Stomach smooth muscle (tissue), 2 donors: ENCODE measurements around the gene NFE2.

Experiments used
- H3K27ac ChIP-seq: one replicate; pipeline ENCODE4 v1.7.0; 2013; ENCODE audit warnings: mild to moderate bottlenecking, low read length, inconsistent platforms
- H3K27me3 ChIP-seq, 2 donors: one replicate each; pipeline ENCODE4 v1.7.0; 2013; ENCODE audit warnings: low read length in 2 of 2; ENCODE audit not compliant: insufficient read depth in 2 of 2, control insufficient read depth in 1 of 2
- H3K36me3 ChIP-seq, 2 donors: one replicate each; pipeline ENCODE4 v1.7.0; 2013; ENCODE audit warnings: low read length in 2 of 2; ENCODE audit not compliant: control insufficient read depth in 2 of 2, insufficient read depth in 2 of 2
- H3K4me1 ChIP-seq: one replicate; pipeline ENCODE4 v1.7.0; 2013; ENCODE audit warnings: low read length; ENCODE audit not compliant: control insufficient read depth, insufficient read depth
- H3K4me3 ChIP-seq, 2 donors: one replicate each; pipeline ENCODE4 v1.7.0; 2013; ENCODE audit warnings: low read length in 2 of 2
- H3K9ac ChIP-seq, 2 donors: one replicate each; pipeline ENCODE4 v1.7.0; 2013; ENCODE audit warnings: low read length in 2 of 2, mild to moderate bottlenecking in 1 of 2
- H3K9me3 ChIP-seq, 2 donors: one replicate each; pipeline ENCODE4 v1.7.0; 2013; ENCODE audit warnings: low read length in 2 of 2; ENCODE audit not compliant: control insufficient read depth in 2 of 2
- donor health status: healthy.
- donor health status: Pancreatic carcinoma.

NFE2 gene

GRCh38 chr12:54300732-54301427, at the start of gene NFE2:
Gene NFE2 (minus strand): TSS chr12:54301015. CDS start chr12:54295248, 5,767 bp downstream.
- Histone ChIP-seq H3K4me1 (peaks cover 3% of the 10 kb centered on the region), H3K9me3 (no peaks in the 10 kb centered on the region), H3K4me3 (peak within 1 kb of the TSS in 1 of 2 donors; percentile 49), H3K9ac (no peak within 1 kb of the TSS), H3K27ac (no peak within 1 kb of the TSS), H3K36me3 (no peaks in the 10 kb centered on the region), H3K27me3 (peaks cover 28% of the 10 kb centered on the region in 2 donors)

DNA sequence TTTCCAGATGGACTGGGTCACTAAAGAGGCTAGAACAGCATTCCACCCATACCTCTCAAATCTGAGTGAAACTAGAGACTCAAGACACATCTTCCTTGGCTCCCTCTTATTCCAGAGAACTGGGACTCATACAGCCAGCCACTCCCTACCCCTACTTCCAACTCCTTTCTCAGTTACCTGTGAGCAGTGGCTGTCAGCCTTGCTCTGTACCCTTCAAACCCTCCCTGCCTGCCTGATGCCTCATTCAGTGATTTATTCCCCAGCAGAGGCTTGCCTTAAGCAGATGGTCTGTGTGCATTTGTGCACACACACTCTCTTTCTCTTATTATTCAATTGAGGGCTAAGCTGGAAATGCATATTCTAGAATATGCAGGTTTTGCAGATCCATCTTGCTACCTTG, 48.9 kb upstream of the NFE2 start:
- no peak overlapping the region for H3K27ac ChIP-seq

GRCh38 chr12:54349036-54349435, 48.2 kb upstream of the NFE2 start:
- Histone ChIP-seq H3K9ac (no peak overlapping the region), H3K4me1 (peaks cover 22% of the 10 kb centered on the region), H3K27me3 (no peaks in the 10 kb centered on the region), H3K4me3 (no peak overlapping the region), H3K36me3 (peaks cover 37 to 51% of the 10 kb centered on the region in 2 donors), H3K27ac (no peak overlapping the region), H3K9me3 (no peaks in the 10 kb centered on the region)

More for the DNA sequence above, 48.9 kb upstream of the NFE2 start:
- peaks cover 37 to 51% of the 10 kb centered on the region in 2 donors for H3K36me3 ChIP-seq
- no peak overlapping the region for H3K9ac ChIP-seq
- H3K9me3 ChIP-seq = no peaks in the 10 kb centered on the region
- H3K4me3 ChIP-seq = no peak overlapping the region
- H3K4me1 ChIP-seq = peaks cover 22% of the 10 kb centered on the region
- H3K27me3 ChIP-seq = no peaks in the 10 kb centered on the region

DNA sequence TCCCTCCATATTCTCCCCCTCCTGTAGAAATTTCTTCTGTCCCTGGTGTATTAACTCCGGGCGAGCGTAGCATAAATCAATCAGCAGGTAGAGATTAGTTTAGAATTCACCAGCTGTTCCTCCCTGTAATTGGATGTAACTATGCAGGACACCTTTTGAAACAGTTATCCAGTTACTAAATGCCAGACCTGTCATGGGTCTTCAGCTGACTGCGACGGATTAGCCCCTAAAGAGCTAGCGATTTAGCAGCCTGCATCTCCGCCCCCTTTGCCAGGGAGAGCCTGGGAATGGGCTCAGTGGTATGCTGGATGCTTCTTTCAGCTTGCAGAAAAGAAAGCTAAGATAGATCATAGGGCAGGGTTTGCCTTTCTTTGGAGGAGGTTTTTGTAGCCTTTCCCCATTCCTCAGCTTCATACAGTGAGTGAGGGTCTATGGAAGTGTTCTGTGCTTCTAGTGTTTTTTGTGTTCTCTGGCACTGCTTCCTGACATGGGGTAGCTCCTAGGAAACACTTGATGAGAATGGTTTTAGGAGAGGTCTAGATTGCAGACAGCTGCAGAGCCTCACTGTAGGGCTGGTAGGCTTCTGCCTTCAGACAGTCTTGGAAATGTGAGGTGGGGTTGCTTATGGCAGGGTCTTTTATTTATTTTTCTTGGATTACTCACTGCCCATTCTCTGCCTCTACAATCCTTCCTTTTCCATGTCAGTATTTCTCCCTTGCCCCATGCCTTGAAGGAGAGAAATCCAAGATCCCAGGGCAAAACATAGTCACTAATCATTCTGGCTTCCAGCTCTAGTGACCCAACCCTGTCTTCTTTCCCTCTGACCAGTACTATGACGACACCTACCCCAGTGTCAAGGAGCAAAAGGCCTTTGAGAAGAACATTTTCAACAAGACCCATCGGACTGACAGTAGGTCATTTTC, 40.8 kb upstream of the NFE2 start:
- peaks cover 30 to 40% of the 10 kb centered on the region in 2 donors for H3K36me3 ChIP-seq
- H3K27ac ChIP-seq = no peak overlapping the region

DNA sequence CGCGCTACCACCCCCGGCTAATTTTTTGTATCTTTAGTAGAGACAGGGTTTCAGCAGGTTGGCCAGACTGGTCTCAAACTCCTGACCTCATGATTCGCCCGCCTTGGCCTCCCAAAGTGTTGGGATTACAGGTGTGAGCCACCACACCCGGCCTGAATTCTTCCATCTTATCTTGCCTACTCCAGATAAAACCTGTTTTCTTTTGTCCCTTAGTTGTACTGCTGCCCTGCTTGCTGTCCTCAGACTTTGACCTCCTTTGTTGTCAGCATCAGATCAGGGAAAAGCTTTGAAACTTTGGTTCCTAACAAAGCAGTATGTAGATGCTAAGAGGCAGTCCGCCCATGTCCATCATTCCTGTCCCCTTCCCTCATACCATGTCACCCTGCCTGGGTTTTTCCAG, 40.0 kb upstream of the NFE2 start:
- H3K4me1 ChIP-seq = peaks cover 21% of the 10 kb centered on the region
- H3K9ac ChIP-seq = no peak overlapping the region
- no peak overlapping the region for H3K27ac ChIP-seq
- no peaks in the 10 kb centered on the region for H3K27me3 ChIP-seq
- no peaks in the 10 kb centered on the region for H3K9me3 ChIP-seq
- H3K4me3 ChIP-seq = no peak overlapping the region
- peaks cover 30 to 35% of the 10 kb centered on the region in 2 donors for H3K36me3 ChIP-seq

More for the DNA sequence above, 40.8 kb upstream of the NFE2 start:
- Histone ChIP-seq H3K4me3 (no peak overlapping the region), H3K4me1 (peaks cover 21% of the 10 kb centered on the region), H3K27me3 (no peaks in the 10 kb centered on the region), H3K9me3 (no peaks in the 10 kb centered on the region), H3K9ac (no peak overlapping the region)

DNA sequence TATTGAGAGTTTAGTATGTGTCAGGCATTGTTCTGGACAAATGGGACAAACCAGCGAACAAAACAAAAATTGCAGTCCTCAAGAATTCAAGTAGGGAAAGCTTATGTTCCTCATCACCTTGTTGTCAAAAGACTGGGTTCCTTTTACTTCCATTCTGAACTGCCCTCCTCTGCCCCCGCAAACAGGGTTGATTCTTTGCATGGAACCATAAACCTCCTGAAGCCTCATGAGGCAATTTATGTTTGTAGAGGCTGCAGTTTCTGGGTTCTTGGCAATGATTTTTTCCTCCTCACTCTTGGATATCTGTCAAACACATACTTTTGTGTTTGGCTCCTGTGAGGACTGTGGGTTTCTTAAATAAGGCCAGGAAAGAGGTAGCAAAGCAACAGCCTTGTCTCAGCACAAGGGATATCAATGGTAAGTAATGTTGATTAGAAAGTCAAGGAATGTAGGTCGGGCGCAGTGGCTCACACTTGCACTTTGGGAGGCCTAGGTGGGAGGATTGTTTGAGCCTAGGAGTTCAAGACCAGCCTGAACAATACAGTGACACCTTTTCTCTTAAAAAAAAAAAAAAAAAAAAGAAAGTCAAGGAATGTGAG, 38.0 kb upstream of the NFE2 start:
- peaks cover 21% of the 10 kb centered on the region for H3K4me1 ChIP-seq
- H3K27me3 ChIP-seq = no peaks in the 10 kb centered on the region
- H3K4me3 ChIP-seq = peak overlapping the region in 1 of 2 donors; percentile 37
- H3K9me3 ChIP-seq = no peaks in the 10 kb centered on the region
- H3K9ac ChIP-seq = no peak overlapping the region
- peaks cover 21 to 26% of the 10 kb centered on the region in 2 donors for H3K36me3 ChIP-seq
- no peak overlapping the region for H3K27ac ChIP-seq

GRCh38 chr12:54337854-54338650, 37.2 kb upstream of the NFE2 start:
- H3K36me3 ChIP-seq = peaks cover 14 to 19% of the 10 kb centered on the region in 2 donors
- H3K27ac ChIP-seq = peak overlapping the region; percentile 61
- no peaks in the 10 kb centered on the region for H3K27me3 ChIP-seq
- peak overlapping the region in 1 of 2 donors; percentile 37 for H3K4me3 ChIP-seq
- H3K4me1 ChIP-seq = peaks cover 21% of the 10 kb centered on the region
- H3K9me3 ChIP-seq = no peaks in the 10 kb centered on the region
- H3K9ac ChIP-seq = no peak overlapping the region

GRCh38 chr12:54337280-54337842, 36.5 kb upstream of the NFE2 start:
- Histone ChIP-seq H3K36me3 (peaks cover 11 to 15% of the 10 kb centered on the region in 2 donors), H3K4me1 (peaks cover 21% of the 10 kb centered on the region), H3K9ac (no peak overlapping the region), H3K9me3 (no peaks in the 10 kb centered on the region), H3K27me3 (no peaks in the 10 kb centered on the region), H3K27ac (peak overlapping the region; percentile 61), H3K4me3 (no peak overlapping the region)

DNA sequence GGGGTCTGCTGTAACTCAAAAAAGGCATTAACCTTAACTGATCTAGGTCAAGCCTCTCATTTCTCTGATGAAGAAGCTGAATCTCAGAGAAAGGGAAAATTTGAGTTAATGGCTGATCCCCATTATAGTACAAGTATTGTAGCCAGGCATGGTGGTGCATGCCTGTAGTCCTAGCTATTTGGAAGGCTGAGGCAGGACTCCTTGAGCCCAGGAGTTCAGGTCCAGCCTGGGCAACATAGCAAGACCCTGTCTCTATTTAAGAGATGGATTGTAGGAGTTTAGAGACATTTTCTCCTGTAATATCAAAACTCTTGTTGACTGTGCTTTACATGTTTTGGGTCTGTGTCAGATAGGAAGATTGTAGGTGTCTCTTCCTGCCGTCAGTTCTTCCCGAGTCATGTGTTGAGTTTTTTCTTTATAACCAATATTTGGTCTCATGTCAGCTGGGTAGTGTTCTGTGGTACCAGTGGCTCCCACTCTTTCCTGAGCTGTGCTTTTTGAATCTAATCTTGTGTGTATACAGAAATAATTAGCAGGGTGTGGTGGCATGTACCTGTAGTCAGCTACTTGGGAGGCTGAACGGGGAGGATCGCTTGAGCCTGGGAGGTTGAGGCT, 32.7 kb upstream of the NFE2 start:
- Histone ChIP-seq H3K4me1 (peaks cover 19% of the 10 kb centered on the region), H3K27ac (no peak overlapping the region)

More for the DNA sequence above, 32.7 kb upstream of the NFE2 start:
- Histone ChIP-seq H3K36me3 (peaks cover 0 to 3% of the 10 kb centered on the region in 2 donors), H3K27me3 (no peaks in the 10 kb centered on the region), H3K9ac (no peak overlapping the region), H3K4me3 (no peak overlapping the region), H3K9me3 (no peaks in the 10 kb centered on the region)
